Right atrium auricular region (tissue), 2 donors: Measurements from ENCODE around the gene HRC. TPM values are rescaled to one million over a fixed set of nuclear protein-coding genes. Genes with fewer than 3 reads are reported as not detected.

Experiments used
- DNase-seq: peaks from one replicate; pipeline ENCODE4 v3.0.0-alpha.2; 2019; ENCODE audit warnings: low spot score
- H3K27ac ChIP-seq, 2 donors: fragments of 200-600 bp; sonication (generic); 1 replicate in 1 of 2; 2 replicates in 1 of 2; pipeline ENCODE4 v1.5.1; 2016 to 2019
- H3K27me3 ChIP-seq, 2 donors: fragments of 200-600 bp; sonication (generic); one replicate each; pipeline versions ENCODE4 v1.5.1 to v1.6.0; 2017 to 2019
- H3K36me3 ChIP-seq: fragments of 200-600 bp; sonication (generic); one replicate; pipeline ENCODE4 v1.5.1; 2016
- H3K4me1 ChIP-seq, 2 donors: fragments of 200-600 bp; sonication (generic); one replicate each; pipeline versions ENCODE4 v1.5.1 to v1.6.0; 2017 to 2019
- H3K4me3 ChIP-seq, 2 donors: fragments of 200-600 bp; sonication (generic); 1 replicate in 1 of 2; 2 replicates in 1 of 2; pipeline ENCODE4 v1.5.1; 2017 to 2019; ENCODE audit warnings: mild to moderate bottlenecking in 1 of 2, moderate library complexity in 1 of 2
- H3K9me3 ChIP-seq, 2 donors: fragments of 200-600 bp; sonication (generic); one replicate each; pipeline ENCODE4 v1.5.1; 2019
- CTCF ChIP-seq, 2 donors: fragments of 200-600 bp; sonication (generic); IDR thresholded peaks; one replicate each; pipeline ENCODE4 v1.5.1; 2019; ENCODE audit warnings: antibody characterized with exemption in 2 of 2
- total RNA-seq, 2 donors: library from RNA; depleted of rRNA; stranded (reverse); fragments of >200 nt; gene quantifications; one replicate each; pipeline ENCODE4 v1.1.0, GENCODE V29; 2016

HRC gene
- total RNA-seq, 2 donors from 2014 or later = 558 to 1,164 TPM

GRCh38 chr19:49120868-49121267 is 34.3 kb downstream of the HRC start:
- H3K27me3 ChIP-seq = no peaks in the 10 kb centered on the region
- DNase-seq = no peak
- TF ChIP-seq CTCF (IDR thresholded peaks at IDR 0.05) = no peak
- H3K36me3 ChIP-seq = no peaks in the 10 kb centered on the region
- H3K4me3 ChIP-seq = no peak overlapping the region
- peaks cover 0 to 33% of the 10 kb centered on the region in 2 donors for H3K4me1 ChIP-seq
- H3K9me3 ChIP-seq = no peaks in the 10 kb centered on the region
- H3K27ac ChIP-seq = no peak overlapping the region

GRCh38 chr19:49120325-49120683 is 34.9 kb downstream of the HRC start:
- peaks cover 0 to 32% of the 10 kb centered on the region in 2 donors for H3K4me1 ChIP-seq
- H3K27ac ChIP-seq = peak overlapping the region in 1 of 2 donors; percentile 95
- TF ChIP-seq CTCF (IDR thresholded peaks at IDR 0.05) = no peak
- H3K4me3 ChIP-seq = peak overlapping the region in 1 of 2 donors; percentile 70
- no peak for DNase-seq
- H3K36me3 ChIP-seq = no peaks in the 10 kb centered on the region
- H3K27me3 ChIP-seq = no peaks in the 10 kb centered on the region
- H3K9me3 ChIP-seq = no peaks in the 10 kb centered on the region

GRCh38 chr19:49119411-49120324 is 35.5 kb downstream of the HRC start, which contains the start of gene PPFIA3:
Gene PPFIA3, plus strand, starts transcription at chr19:49119544. Its CDS starts 8,330 bp downstream, at chr19:49127874.
- Histone ChIP-seq H3K9me3 (no peaks in the 10 kb centered on the region), H3K4me3 (peak within 1 kb of the TSS; percentile 46 to 70), H3K36me3 (no peaks in the 10 kb centered on the region), H3K4me1 (peaks cover 0 to 35% of the 10 kb centered on the region in 2 donors), H3K27ac (peak within 1 kb of the TSS; percentile 95 to 97), H3K27me3 (no peaks in the 10 kb centered on the region)
- DNase-seq = peak; percentile 71
- no peak for TF ChIP-seq CTCF (IDR thresholded peaks at IDR 0.05)

GRCh38 chr19:49118565-49119410 is 36.4 kb downstream of the HRC start, which contains the start of gene C19orf73:
Gene C19orf73, minus strand, starts transcription at chr19:49119143. Its CDS starts 121 bp downstream, at chr19:49119022.
- Histone ChIP-seq H3K36me3 (no peaks in the 10 kb centered on the region), H3K9me3 (no peaks in the 10 kb centered on the region), H3K4me1 (peaks cover 0 to 39% of the 10 kb centered on the region in 2 donors), H3K4me3 (peak within 1 kb of the TSS; percentile 46 to 70), H3K27me3 (no peaks in the 10 kb centered on the region), H3K27ac (peak within 1 kb of the TSS; percentile 95 to 97)
- DNase-seq = peak; percentile 94
- TF ChIP-seq CTCF (IDR thresholded peaks at IDR 0.05) = peak in 1 of 2 donors; percentile 37

GRCh38 chr19:49117677-49118564 is 37.3 kb downstream of the HRC start:
- Histone ChIP-seq H3K9me3 (no peaks in the 10 kb centered on the region), H3K36me3 (no peaks in the 10 kb centered on the region), H3K4me3 (peak overlapping the region; percentile 46 to 70), H3K4me1 (peaks cover 0 to 44% of the 10 kb centered on the region in 2 donors), H3K27me3 (no peaks in the 10 kb centered on the region), H3K27ac (peak overlapping the region; percentile 95 to 97)
- no peak for TF ChIP-seq CTCF (IDR thresholded peaks at IDR 0.05)
- DNase-seq = no peak
